Natural killer cell (primary cell): ENCODE results near the gene SIPA1L3. TPM values are rescaled to one million over a fixed set of nuclear protein-coding genes. Genes with fewer than 3 reads are reported as not detected.

Experiments used
- ATAC-seq, 3 donors: fragments of 150-1000 bp in 2 of 3; fragments of 200-7000 bp in 1 of 3; cut with Tn5 transposase; 1 replicate in 1 of 3; 2 replicates in 2 of 3; pipeline ENCODE4 v1.10.0; 2021; ENCODE audit warnings: mild to moderate bottlenecking in 2 of 3, moderate library complexity in 2 of 3
- DNase-seq, 2 donors: peaks; one replicate each; pipeline versions ENCODE4 v3.0.0 to v3.0.0-alpha.2; 2013 to 2021; ENCODE audit warnings: mixed read lengths in 1 of 2
- H3K27ac ChIP-seq: one replicate; pipeline ENCODE4 v1.5.1; 2013; ENCODE audit warnings: mild to moderate bottlenecking, low read length
- H3K27me3 ChIP-seq: one replicate; pipeline ENCODE4 v1.6.1; 2013; ENCODE audit warnings: low read length; ENCODE audit not compliant: control insufficient read depth, insufficient read depth
- H3K36me3 ChIP-seq: one replicate; pipeline ENCODE4 v1.6.1; 2013; ENCODE audit warnings: low read length; ENCODE audit not compliant: control insufficient read depth, insufficient read depth
- H3K4me1 ChIP-seq: one replicate; pipeline ENCODE4 v1.6.1; 2013; ENCODE audit warnings: low read length; ENCODE audit not compliant: control insufficient read depth, insufficient read depth
- H3K4me3 ChIP-seq: one replicate; pipeline ENCODE4 v1.5.1; 2013; ENCODE audit warnings: low read length
- H3K9me3 ChIP-seq: one replicate; pipeline ENCODE4 v1.6.1; 2013; ENCODE audit warnings: low read length; ENCODE audit not compliant: control insufficient read depth, insufficient read depth
- H3K27ac Mint-ChIP-seq, 2 donors: one replicate each; pipeline ENCODE4 v1.8.0; 2022; ENCODE audit warnings: mild to moderate bottlenecking in 2 of 2, mixed read lengths in 2 of 2, moderate library complexity in 1 of 2
- H3K27me3 Mint-ChIP-seq, 2 donors: one replicate each; pipeline ENCODE4 v1.8.0; 2022; ENCODE audit warnings: low read depth in 2 of 2, mixed read lengths in 2 of 2
- H3K36me3 Mint-ChIP-seq: one replicate; pipeline ENCODE4 v1.8.0; 2022; ENCODE audit warnings: mixed read lengths
- H3K4me1 Mint-ChIP-seq, 2 donors: one replicate each; pipeline ENCODE4 v1.8.0; 2022; ENCODE audit warnings: mixed read lengths in 2 of 2
- H3K4me3 Mint-ChIP-seq: one replicate; pipeline ENCODE4 v1.8.0; 2022; ENCODE audit warnings: mild to moderate bottlenecking, moderate library complexity, mixed read lengths
- H3K9me3 Mint-ChIP-seq, 2 donors: one replicate each; pipeline ENCODE4 v1.8.0; 2022; ENCODE audit warnings: mixed read lengths in 2 of 2
- WGBS: methylation state at CpG from one replicate; pipeline ENCODE4 v1.1.7; 2013; ENCODE audit warnings: missing lambda C conversion rate; ENCODE audit not compliant: insufficient coverage; 5-methylcytosine and 5-hydroxymethylcytosine counted together
- intact Hi-C: fragments of 100-400 bp; cut with micrococcal nuclease; formaldehyde crosslinking; loops from one replicate; pipeline ENCODE4 v1.14.2; 2022
- total RNA-seq, 4 donors: library from RNA; stranded (reverse); fragments of 120-200 nt in 1 of 4; gene quantifications; one replicate each; pipeline versions ENCODE4 v1.2.3 to v1.2.4, GENCODE V29; 2013 to 2022
- TF ChIP-seq, protein P1 (sequence below): fragments of 200-600 bp; IDR thresholded peaks from one replicate; pipeline ENCODE4 v1.8.0; 2022; ENCODE audit warnings: antibody characterized with exemption

SIPA1L3 gene
- total RNA-seq, 3 donors from 2014 or later (not counting 1 experiment from before 2014, with no cell fraction given), result 34.4 to 35.8 (median 35.4) TPM

DNA sequence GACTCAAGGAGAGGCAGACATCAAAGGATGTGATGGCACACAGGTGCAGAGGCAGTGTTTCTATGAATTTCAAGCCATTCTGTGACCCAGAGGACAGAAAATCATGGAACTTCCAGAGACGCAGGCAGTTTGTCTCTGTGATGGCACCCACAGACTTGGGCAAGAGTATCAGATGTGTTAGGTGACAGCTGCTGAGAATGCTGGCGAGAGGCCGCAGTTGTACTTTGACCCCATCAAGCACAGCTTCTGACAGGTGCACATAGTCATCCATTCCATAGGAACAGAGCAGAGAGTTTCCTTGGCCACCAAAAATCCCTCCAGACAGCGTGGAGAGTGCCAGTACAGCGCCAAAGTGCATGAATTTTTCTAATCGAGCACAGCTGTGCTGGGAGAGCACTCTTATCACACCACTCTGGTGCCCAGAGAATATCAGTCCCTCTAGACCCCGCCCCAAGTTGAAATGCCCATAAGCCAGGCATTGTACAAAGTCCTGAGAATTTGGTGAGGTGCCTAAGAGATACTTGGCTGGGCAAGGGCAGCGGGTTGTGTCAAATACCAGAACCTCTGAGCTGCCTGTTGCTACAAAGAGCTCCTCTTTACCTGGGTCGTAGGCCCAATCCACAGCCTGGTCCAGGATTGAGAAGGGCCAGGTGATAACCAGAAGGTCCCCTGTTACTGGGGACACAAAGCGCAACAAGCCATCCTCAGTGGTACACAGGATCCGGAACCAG lies 13.0 kb upstream of the SIPA1L3 start:
- Histone ChIP-seq H3K27ac (no peak overlapping the region), H3K9me3 (no peaks in the 10 kb centered on the region), H3K4me3 (no peak overlapping the region), H3K4me1 (no peaks in the 10 kb centered on the region), H3K36me3 (no peaks in the 10 kb centered on the region), H3K27me3 (no peaks in the 10 kb centered on the region)
- Mint-ChIP-seq H3K4me3 (no peak overlapping the region), H3K27me3 (peaks cover 0 to 10% of the 10 kb centered on the region in 2 donors), H3K36me3 (no peaks in the 10 kb centered on the region), H3K9me3 (no peaks in the 10 kb centered on the region), H3K27ac (no peak overlapping the region), H3K4me1 (no peaks in the 10 kb centered on the region)
- intact Hi-C loops, result no loop called here
- TF ChIP-seq, protein P1, sequence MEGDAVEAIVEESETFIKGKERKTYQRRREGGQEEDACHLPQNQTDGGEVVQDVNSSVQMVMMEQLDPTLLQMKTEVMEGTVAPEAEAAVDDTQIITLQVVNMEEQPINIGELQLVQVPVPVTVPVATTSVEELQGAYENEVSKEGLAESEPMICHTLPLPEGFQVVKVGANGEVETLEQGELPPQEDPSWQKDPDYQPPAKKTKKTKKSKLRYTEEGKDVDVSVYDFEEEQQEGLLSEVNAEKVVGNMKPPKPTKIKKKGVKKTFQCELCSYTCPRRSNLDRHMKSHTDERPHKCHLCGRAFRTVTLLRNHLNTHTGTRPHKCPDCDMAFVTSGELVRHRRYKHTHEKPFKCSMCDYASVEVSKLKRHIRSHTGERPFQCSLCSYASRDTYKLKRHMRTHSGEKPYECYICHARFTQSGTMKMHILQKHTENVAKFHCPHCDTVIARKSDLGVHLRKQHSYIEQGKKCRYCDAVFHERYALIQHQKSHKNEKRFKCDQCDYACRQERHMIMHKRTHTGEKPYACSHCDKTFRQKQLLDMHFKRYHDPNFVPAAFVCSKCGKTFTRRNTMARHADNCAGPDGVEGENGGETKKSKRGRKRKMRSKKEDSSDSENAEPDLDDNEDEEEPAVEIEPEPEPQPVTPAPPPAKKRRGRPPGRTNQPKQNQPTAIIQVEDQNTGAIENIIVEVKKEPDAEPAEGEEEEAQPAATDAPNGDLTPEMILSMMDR, result no peak
- 87% methylated on average over 11 of the region's 11 CpGs for WGBS
- DNase-seq (no peak), ATAC-seq (no peak)

DNA sequence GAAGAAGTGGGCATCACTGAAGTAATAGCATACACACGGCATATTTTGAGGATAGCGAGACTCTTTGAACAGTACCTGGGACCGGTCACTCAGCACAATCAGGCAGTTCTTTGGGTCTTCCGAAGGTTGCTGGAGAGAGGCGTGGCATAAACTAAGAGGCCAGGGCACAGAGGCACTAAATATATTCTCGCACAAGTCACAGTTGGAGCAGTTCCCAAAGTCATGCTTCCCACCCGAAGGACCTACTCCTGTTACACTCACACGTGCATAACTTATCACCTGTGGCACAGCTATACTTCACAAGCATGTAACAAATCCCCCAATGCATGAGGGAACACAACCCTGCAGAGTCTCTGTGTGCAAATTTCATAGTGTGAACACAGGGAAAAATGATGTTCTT lies 10.8 kb upstream of the SIPA1L3 start:
- no peak for ATAC-seq
- Histone ChIP-seq H3K9me3 (no peaks in the 10 kb centered on the region), H3K27me3 (no peaks in the 10 kb centered on the region), H3K4me3 (no peak overlapping the region), H3K27ac (no peak overlapping the region), H3K4me1 (no peaks in the 10 kb centered on the region), H3K36me3 (no peaks in the 10 kb centered on the region)
- no peaks in the 10 kb centered on the region for H3K9me3 Mint-ChIP-seq
- no peak for DNase-seq
- 93% methylated on average over 8 of the region's 8 CpGs for WGBS
- no peaks in the 10 kb centered on the region for H3K36me3 Mint-ChIP-seq
- intact Hi-C loops, result no loop called here
- H3K4me3 Mint-ChIP-seq, result no peak overlapping the region
- no peaks in the 10 kb centered on the region for H3K4me1 Mint-ChIP-seq
- peaks cover 0 to 12% of the 10 kb centered on the region in 2 donors for H3K27me3 Mint-ChIP-seq
- no peak overlapping the region for H3K27ac Mint-ChIP-seq
- TF ChIP-seq, protein P1, result no peak

DNA sequence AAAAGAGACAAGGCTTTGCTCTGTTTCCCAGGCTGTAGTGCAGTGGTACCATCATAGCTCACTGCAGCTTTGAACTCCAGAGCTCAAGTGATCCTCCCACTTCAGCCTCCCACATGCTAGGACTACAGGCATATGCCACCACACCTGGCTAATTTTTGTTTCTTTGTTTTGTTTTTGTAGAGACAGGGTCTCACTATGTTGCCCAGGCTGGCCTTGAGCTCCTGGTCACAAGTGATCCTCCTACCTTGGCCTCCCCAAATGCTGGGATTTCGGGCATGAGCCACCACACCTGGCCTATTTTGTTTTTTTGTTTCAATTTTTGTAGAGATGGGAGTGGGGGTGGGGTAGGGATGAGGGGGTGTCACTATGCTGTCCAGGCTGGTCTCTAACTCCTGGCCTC lies 7.6 kb upstream of the SIPA1L3 start:
- 60% methylated on average over 1 of the region's 1 CpG for WGBS
- no peak for ATAC-seq

More for the DNA sequence above, 7.6 kb upstream of the SIPA1L3 start:
- Mint-ChIP-seq H3K27me3 (peaks cover 0 to 3% of the 10 kb centered on the region in 2 donors), H3K4me3 (no peak overlapping the region), H3K4me1 (no peaks in the 10 kb centered on the region), H3K9me3 (no peaks in the 10 kb centered on the region), H3K27ac (no peak overlapping the region), H3K36me3 (no peaks in the 10 kb centered on the region)
- intact Hi-C loops, result no loop called here
- Histone ChIP-seq H3K27me3 (no peaks in the 10 kb centered on the region), H3K4me1 (no peaks in the 10 kb centered on the region), H3K9me3 (no peaks in the 10 kb centered on the region), H3K4me3 (no peak overlapping the region), H3K27ac (no peak overlapping the region), H3K36me3 (no peaks in the 10 kb centered on the region)
- no peak for DNase-seq
- TF ChIP-seq, protein P1, result no peak
